Stimulated activated CD8-positive, alpha-beta memory T cell treated with anti-CD3 and anti-CD28 coated beads, Interleukin-2, amount 100 ng/mL, for 1 hour (primary cell): Measurements from ENCODE around the gene L1TD1.
"Not testable (repeated sequence)": the region's sequence is repeated elsewhere in the genome, so short reads cannot be mapped to it uniquely, and the experiment has no call there.

ENCODE experiments used
- DNase-seq, 2 donors: peaks; one replicate each; pipeline ENCODE4 v3.0.0-alpha.2; 2020; ENCODE audit warnings: low read depth in 2 of 2

Gene L1TD1

GRCh38 chr1:62194651-62195544 is at the start of gene L1TD1:
L1TD1 (plus strand) TSS chr1:62194849; CDS start chr1:62206629, 11,780 bp downstream.
- DNase-seq: no peak

GRCh38 chr1:62159940-62160348 is 34.7 kb upstream of the L1TD1 start:
- DNase-seq: no peak

- DNase-seq: no peak
These were observed 32.9 kb upstream of the L1TD1 start for GRCh38 chr1:62161711-62162110.

- DNase-seq: not testable (repeated sequence)
These were observed 24.3 kb upstream of the L1TD1 start for GRCh38 chr1:62170380-62170779.

GRCh38 chr1:62175568-62176179 is 19.0 kb upstream of the L1TD1 start:
- DNase-seq: peak in 1 of 2 donors; percentile 1

- no peak for DNase-seq
These were observed 17.9 kb upstream of the L1TD1 start for GRCh38 chr1:62176597-62177312.

- no peak for DNase-seq
These were observed 17.0 kb upstream of the L1TD1 start for GRCh38 chr1:62177621-62178020.

- no peak for DNase-seq
These were observed 16.3 kb upstream of the L1TD1 start for GRCh38 chr1:62178372-62178771.

GRCh38 chr1:62180054-62180453 is 14.6 kb upstream of the L1TD1 start:
- not testable (repeated sequence) for DNase-seq

- no peak for DNase-seq
These were observed 14.0 kb upstream of the L1TD1 start for GRCh38 chr1:62180639-62181038.

GRCh38 chr1:62181532-62181931 is 13.1 kb upstream of the L1TD1 start:
- DNase-seq: no peak

- DNase-seq: not testable (repeated sequence)
These were observed 12.5 kb upstream of the L1TD1 start for GRCh38 chr1:62182157-62182556.

- DNase-seq: not testable (repeated sequence)
These were observed 11.3 kb upstream of the L1TD1 start for GRCh38 chr1:62183164-62184020.

- no peak for DNase-seq
These were observed 10.3 kb upstream of the L1TD1 start for GRCh38 chr1:62184336-62184735.

- not testable (repeated sequence) for DNase-seq
These were observed 9.4 kb upstream of the L1TD1 start for GRCh38 chr1:62185233-62185632.

- DNase-seq: no peak
These were observed 9.0 kb upstream of the L1TD1 start for GRCh38 chr1:62185677-62186076.

GRCh38 chr1:62187548-62187947 is 7.1 kb upstream of the L1TD1 start:
- DNase-seq: no peak

GRCh38 chr1:62188111-62188510 is 6.5 kb upstream of the L1TD1 start:
- no peak for DNase-seq

GRCh38 chr1:62196086-62196690 is 1.5 kb downstream of the L1TD1 start:
- DNase-seq: no peak

- DNase-seq: no peak
These were observed 3.6 kb downstream of the L1TD1 start for GRCh38 chr1:62198069-62198780.
